Stimulated activated CD4-positive, alpha-beta T cell treated with anti-CD3 and anti-CD28 coated beads, Interleukin-2, amount 100 ng/mL, for 4 hours (primary cell): ENCODE measurements around the gene ZNF503.

Experiments
- DNase-seq: peaks from one replicate; pipeline ENCODE4 v3.0.0-alpha.2; 2020; ENCODE audit warnings: low read depth

ZNF503 gene

DNA sequence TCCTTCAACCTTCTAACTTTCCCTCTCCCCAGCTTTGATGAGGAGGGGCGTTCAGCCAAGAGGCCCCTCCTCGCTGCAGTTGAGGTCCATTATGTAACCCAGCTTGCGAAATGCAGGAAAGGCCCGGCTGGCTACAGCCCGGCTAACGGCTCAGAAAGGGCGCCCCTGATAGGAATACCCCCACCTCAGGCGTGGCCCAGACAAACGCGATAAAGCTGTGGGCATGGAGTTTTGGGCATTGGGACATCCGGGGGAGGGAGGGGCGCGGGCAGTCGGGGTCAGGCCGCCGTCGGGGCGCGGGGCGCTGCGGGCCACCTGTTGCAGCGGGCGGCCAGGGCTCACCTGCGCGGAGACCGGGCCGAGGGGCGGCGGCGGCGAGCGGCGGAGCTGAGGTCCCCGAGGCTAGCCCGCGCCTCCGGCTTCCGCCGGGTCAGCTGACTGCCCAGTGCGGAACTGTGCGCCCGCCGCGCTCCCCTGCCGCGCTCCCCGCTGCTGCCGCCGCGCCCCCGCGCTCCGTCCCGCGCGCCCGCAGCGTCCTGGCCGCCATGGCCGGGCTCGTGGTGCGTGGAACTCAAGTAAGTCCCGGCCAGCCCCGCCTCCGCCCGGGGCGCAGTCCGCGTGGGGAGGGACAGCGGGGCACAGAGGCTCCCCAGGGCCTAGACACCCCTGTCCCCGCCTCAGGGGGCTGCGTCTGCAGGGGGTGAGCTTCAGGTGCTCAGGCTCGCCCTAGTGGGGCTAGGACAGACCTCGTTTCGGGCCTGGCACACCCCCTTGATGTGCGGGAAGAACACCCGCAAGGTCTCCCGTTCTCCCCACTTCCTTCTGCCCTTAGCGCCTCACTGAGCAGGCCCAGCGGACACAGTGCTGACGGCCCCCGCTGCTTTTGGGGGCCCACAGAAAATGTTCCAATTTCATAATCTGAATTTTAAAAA lies 29.9 kb upstream of the ZNF503 start, which contains the start of gene LRMDA:
Gene LRMDA, plus strand, starts transcription at position 445 of the 932 bp plus-strand sequence.
- DNase-seq = no peak

DNA sequence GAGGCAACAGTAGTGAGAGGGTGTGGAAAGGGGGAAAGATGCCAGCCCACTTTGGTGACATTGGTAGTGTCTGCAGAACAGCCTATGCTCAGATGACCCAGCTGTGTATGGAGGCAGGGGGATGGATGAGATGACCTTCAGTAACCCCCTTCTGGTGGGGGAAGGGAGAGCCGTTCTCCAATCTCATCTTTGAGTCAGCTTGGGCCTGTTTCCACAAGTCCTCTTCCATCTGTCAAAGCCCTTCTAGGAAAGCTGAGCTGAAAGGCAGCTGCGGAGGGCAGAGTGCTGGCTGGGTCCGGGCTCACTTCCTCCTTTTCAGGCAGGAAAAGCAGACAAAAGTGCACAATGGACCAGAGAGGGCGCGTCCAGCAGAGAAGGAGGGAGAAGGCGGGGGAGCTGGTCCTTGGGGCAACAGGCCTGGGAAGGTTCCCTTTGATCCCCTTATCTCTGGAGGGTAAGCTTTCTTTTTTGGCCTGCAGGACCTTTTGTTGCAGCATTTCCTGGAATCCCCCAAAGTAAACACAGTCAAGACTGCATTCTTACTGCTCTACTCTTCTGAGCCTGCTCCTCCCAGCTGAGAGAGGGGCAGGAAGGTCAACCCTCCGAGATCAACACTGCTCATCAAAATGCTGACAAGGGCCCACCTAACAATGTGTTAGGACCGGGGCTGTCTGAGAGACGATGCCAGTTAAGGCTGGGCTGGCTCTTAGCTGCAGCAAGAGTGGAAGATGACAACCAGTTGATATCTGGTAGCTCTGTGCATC lies 28.6 kb upstream of the ZNF503 start:
- no peak for DNase-seq

DNA sequence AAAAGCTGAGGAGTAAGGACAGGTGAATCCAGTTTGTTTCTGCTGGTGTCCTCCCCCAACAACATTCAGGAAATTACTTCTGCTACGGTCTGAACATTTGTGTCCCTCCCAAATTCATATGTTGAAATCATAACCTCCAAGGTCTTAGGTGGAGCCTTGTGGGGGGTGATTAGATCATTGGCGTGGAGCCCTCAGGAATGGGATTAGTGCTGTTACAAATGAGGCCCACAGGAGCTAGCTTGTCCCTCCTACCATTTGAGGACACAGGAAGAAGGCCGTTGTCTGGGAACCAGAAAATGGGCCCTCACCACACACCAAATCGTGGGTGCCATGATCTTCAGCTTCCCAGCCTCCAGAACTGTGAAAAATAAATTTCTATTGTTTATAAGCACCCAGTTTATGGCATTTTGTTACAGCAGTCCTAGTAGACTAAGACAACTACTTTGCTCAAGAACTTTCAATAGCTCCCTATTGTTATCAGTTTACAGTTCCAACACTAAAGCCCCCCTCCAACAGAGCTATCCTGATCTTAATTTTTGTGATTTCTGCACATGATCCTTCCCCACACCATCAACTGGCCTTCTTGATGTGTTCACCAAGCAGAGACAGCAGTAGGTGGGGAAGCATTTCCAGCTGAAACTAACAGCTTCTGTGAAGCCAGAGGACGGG lies 27.7 kb upstream of the ZNF503 start:
- no peak for DNase-seq

DNA sequence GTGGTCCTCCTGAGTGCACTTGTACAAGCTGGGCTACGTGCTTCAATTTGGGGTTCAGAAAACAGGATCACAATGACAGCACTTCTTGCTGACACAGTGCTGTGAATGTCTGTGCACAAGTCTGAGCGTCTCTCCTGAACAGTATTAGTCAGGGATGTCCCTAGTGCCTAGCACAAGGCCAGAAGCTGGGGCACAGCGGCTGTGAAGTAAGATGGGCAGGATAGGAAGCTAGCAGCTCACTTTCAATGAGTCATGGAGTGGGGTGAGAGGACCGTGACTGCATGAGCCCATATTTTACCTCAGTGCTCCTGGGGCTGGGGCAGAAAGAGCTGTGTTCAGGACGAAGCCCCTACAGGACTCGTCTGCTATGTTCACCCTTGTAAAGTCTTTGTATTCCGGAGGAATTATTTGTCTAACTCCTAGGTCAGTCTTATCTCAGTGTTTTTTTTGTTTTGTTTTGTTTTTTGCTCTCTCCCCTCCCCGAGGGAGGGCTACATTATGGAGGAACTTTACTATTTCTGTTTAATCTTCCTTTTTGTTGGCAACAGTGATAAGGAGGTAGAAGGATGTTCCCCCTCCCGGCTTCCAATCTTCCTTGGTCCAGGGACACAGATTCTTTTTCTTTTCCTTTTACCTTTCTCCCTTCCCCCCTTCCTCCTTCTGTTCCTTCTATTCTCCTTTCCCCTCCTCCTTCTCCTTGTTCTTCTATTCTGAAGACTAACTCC lies 27.0 kb upstream of the ZNF503 start:
- no peak for DNase-seq

DNA sequence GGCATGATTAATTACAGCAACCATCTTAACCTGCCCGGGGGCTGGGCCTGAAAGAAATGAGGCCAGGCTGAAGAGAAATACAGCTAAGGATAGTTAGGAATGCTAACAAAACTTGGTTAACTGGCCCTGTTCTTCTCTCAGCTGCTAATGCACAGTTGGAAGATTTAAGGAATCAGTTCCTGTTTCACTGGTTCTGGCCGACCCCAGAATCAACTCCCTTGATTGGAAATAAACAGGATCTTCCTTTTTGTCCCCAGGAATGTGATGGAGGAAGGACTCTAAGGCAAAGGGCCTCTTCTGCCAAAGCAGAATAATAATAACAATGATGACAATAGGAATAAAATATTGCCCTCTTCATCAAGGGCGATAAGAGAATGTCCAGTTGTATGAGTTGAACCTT lies 26.4 kb upstream of the ZNF503 start:
- DNase-seq = no peak

DNA sequence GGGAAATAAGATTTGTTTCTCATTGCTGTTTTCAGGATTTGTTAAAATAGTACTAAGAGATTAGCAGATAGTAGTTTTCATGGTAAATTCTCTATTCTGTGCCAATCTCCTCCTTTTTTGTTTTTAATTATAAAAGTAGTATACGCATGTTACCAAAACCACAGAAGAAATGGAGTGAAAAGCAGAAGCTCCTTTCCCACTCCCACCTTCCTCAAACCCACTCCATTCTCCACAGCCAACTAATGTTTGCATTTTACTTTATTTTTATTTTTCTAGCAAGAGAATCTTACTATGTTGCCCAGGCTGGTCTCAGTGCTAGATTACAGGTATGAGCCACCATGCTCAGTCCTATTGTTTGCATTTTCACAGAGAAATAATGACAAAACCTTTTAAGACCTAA lies 25.3 kb upstream of the ZNF503 start:
- DNase-seq = no peak

DNA sequence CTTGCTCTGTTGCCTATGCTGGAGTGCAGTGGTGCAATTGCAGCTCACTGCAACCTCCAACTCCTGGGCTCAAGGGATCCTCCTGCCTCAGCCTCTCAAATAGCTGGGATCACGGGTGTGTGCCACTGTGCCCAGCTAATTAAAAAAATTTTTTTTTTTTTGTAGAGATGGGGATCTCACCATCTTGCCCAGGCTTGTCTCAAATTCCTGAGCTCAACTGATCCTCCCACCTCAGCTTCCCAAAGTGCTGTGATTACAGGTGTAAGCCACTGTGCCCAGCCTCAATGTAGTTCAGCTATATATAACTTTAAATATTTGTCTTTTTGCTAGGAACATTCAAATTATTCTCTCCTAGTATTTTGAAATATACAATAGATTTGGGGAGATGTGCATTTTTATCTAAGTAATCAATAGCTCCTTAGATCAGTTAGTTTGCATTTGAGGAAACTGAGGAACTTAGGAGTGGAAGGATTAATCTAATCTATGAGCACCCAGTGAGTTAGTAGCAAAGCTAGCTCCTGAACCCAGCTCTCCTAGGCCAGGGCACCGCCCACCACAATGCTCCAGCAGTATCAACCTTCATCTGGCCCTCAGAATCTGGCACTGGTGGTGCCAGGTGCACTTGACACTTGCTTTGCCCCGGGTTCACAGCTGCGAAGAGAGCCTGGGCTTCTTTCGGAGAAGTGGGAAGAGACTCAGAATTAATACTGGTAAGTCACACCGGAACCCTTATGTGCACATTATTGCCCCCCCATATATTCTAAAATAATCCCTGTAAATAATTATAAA lies 23.9 kb upstream of the ZNF503 start:
- DNase-seq = no peak

DNA sequence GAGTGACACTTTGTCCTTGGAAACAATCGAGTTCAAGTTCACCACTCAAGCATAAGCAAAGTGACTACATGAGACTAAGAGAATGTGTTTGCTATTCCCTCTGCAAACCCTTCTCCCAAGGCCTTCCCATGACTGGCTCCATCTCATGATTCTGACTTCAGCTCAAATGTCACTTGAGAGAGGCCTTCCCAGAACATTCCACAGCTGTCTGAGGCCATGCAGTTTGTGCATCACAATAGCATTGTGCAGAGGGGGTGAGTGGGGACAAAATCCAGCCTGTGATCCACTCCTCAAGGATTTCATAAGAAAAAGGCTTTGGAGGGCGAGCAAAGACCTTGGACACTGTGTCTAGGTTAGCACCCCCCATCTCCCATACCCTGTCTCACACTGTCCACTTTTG lies 23.0 kb upstream of the ZNF503 start:
- DNase-seq = no peak

DNA sequence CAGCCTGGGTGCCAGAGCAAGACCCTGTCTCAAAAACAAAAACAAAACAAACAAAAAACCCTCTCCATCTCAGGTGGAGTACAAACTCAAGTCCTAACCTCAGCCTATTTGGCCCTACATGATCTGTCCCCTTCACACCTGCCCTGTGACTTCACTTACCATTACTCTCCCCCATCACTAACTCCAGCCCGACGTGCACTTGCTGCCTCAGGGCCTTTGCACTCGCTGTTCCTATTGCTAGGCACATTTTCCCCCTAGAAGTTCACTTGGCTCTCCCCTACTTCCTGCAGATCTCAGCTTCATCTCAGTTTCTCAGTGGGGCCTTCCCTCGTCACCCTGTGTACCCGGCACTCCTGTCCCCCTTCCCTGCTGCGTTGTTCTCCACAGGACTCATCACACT lies 21.3 kb upstream of the ZNF503 start:
- DNase-seq = no peak

DNA sequence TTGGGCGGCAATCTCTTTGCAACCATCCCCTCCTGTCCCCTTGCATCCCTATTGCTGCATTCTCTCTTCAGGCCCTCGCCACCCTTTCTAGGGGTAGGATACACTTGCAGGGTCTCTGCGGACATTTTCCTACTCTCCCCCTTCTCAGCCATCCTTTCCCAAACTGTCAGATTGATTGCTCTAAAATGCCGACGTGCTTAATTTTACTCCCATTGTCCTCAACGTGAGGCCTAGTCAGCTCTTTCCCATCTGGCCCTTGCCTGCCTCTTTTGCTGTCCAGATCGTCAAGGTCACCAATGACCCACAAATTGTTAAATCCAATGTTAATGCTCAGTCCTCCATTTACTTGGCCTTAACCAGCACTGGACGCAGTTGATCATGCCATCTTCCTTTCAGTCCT lies 17.1 kb upstream of the ZNF503 start:
- DNase-seq = no peak

DNA sequence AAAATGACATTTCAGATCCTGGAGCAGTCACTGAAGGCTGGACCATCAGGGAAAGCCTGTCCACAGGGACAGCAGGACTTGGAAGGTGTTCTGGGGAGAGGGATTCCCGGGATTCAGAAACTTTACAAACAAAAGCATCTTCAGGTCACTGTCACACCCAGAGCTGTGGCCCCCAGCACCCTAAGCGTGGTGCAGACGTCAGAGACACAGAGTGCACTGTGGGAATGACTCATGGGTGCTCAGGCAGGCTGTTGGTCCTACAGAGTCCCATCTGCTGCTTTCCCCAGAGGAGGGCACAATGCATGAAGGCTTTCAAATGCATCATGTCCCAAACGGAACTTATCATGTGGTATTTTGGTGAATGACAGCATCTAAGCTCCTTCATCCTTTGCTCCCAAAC lies 16.7 kb upstream of the ZNF503 start:
- no peak for DNase-seq

DNA sequence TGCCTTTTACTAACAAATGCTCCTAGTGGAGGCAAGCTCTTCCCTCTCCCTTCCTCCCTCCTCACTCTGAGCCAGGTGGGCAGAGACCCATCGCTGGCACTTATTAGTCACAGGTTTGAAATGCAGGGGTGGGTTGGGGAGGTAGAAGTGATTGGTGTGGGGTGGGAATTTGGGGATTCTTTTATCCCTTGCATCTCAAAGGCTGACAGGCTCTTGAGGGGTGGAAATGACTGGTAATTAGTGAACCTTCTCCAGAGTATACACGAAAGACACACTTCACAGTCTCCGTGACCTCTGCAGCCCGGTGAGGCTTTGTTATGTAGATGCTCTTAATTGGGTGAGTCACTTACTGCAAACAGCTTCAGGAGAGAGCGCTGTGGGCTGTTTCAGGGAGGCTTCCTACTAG lies 16.0 kb upstream of the ZNF503 start:
- DNase-seq = no peak

DNA sequence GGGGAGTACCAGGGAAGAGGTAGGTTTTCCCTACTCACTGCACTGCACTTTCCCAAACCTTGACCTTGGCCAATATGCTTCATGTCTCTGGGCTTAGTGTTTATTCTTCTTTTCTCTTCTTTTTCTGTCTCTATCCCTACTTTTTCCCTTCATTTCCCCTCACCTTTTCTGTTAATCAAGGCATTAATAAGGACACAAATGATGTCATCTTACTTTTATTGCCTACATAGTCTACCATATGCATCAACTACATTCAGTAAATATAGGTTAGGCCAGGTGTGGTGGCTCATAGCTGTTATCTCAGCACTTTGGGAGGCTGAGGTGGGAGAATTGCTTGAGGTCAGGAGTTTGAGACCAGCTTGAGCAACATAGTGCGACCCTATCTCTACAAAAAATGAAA lies 13.0 kb upstream of the ZNF503 start:
- DNase-seq = no peak

DNA sequence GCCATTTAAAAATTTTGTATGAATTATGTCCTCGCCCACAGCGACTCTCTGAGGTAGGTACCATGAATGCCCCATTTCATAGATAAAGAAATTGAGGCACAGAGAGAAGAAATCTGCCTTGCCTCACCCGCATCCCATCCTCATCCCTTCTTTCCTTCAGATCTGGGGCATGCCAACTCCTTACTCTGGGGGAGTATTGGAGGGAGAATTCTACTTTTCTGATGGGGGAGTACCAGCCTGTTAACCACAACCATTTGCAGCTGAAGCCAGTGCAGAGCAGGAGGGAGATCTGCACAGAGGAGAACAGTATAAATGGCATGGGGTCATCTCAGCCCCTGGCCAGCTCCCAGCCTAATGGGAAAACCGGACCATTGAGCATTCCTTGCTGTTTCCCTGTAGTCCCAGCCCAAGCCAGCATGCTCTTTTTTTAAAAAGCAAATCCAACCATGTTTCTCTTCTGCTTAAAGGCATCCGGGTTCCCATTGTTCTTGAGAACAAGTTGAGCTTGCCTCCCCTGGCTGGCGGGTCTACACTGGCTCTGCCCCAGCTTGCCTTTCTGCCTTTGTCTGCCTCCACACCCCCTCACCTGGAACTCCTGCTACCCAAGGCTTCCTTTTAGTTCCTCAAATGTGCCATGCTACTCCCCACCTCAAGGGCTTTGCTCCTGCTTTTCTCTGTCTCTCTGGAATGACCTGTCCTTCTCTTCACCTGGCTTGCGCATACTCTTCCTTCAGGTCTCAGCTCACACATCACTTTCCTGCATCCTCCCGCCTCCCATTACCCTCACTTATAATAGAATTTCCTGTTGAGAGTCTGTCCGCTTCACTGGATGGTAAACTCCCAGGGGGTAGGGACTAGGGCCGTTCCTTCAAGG lies 8.8 kb upstream of the ZNF503 start:
- DNase-seq = no peak

DNA sequence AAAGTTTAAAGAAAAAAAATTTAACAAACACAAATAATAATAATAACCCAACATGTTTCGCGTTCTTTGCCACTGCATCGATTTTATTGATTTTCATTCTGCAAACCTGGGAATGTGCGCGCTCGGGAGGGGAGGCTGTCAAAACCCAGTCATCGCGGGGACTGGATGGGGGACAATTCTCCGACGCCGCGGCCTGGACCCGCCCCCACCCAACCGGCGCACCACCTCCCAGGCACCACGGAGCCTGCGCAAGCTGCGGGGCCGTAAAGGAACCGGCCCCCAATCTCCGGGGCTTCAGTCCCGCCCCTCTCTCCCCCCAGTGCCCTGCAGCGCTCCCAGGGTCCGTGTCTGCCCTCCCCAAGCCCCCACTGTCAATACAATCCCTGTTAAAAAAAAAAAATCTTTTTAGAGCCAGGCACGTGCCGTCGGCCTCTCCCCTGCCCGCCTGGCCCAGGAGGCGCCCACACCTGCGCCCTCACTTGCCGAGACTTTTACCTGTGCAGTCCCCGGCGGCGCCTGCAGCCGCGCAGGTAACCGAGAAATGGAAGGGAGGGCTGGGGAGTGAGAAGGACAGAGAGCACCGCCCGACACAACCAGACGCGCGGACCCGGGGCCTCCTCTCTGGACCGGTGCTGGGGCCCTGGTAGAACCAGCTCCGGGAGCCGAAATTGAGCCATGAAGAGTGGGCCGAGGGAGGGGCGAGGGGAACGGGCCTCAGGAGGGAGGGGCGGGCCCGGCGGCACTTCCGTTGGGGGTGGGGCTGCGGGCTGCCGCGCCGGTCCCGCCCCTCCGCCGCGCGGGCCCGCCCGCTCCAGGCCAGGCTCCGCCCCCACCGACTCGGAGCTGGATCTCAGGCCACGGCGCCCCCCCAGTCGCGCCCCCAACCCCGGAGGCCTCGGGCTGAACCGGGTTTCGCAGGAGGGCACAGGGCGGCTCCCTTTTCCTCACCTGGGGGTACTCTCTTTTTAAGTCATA lies 7.6 kb upstream of the ZNF503 start:
- DNase-seq = no peak

DNA sequence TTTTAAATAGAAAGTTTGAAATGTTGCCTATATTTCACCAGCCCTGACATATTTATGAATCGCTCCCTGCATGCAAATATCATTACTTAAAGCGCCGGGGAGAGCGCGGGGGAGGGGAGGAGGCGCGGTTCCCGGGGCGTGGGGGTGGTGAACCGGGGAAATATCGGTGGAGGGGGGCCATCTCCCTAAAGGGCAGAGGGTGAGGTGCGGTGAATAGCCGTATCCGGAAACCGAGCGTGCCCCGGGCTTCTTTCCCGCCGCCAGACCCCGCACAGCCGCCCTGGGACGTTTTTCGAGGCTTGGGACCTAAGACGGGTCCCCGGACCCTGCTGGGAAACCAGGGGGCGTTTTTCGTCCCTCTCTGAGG lies 6.9 kb upstream of the ZNF503 start:
- DNase-seq = no peak

DNA sequence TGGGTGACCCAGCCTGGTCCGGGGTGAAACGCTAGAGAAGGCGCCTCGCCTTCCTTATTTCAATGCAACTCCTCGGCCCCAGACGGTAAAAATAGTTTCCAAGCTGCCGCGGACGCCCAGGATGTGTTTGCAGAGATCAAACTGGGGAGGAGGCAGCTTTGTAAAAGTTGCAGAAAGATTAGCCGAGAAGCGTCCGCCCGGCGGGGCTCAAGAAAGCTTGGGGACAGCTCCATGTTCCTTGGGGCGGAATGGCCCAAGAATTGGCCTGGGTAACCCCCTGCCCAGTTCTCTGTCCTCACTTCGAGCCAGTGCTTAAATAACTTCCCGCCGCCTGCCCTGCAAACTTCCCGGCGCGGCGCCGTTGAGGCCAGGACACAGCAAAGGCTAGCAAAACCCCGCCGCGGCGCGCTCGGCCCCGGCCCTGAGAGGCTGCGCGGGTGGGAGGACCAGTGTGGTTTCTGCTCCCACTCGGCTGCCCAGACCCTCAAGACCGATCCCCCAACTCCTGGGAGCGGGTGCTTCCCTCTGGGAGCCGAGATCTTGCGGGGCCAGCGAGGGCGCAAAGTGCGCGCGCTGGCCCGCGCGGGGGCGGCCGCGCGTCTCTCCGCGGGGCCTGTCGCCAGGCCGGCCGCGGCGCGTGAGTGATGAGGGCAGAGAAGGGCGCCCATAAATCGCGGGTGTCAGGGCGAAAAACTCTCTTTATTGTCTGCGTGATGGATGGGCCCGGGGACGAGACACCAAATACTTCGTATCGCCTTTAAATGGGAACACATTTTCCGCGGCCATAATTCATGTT lies 6.3 kb upstream of the ZNF503 start:
- DNase-seq = no peak

DNA sequence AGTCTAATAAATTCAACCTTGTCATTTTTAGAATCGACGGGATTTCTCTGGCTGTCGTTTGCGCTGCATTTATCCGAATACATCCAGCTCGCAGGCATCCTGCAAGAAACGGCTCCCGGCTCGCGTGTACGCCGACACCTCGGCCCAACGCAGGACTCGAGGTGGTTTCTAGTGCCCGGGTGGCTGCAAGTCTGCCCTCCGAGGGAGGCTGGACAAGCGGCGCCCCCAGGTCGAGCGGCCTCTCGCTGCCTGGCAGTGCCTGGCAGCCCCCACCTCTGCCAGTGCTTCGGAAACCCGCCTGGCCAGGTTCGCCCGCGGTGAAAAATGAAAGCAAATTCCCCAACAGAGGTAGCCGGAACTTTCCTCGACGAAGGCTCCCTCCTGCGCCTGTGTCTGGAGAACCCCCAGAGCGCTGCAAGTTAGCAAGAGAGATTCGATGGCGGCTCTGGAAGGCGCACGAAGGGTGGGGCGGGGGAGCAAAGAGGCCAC lies 5.7 kb upstream of the ZNF503 start:
- no peak for DNase-seq
